NCI-H146 (cell line): Measurements from ENCODE around the gene RAB3IP.
A peak's percentile ranks its signal among the peaks of the same experiment; 100 is the strongest.

Source experiments
- DNase-seq: peaks from one replicate; lab custom pipeline; 2025; lab: John Stamatoyannopoulos, UW

Gene RAB3IP, protein sequence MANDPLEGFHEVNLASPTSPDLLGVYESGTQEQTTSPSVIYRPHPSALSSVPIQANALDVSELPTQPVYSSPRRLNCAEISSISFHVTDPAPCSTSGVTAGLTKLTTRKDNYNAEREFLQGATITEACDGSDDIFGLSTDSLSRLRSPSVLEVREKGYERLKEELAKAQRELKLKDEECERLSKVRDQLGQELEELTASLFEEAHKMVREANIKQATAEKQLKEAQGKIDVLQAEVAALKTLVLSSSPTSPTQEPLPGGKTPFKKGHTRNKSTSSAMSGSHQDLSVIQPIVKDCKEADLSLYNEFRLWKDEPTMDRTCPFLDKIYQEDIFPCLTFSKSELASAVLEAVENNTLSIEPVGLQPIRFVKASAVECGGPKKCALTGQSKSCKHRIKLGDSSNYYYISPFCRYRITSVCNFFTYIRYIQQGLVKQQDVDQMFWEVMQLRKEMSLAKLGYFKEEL

DNA sequence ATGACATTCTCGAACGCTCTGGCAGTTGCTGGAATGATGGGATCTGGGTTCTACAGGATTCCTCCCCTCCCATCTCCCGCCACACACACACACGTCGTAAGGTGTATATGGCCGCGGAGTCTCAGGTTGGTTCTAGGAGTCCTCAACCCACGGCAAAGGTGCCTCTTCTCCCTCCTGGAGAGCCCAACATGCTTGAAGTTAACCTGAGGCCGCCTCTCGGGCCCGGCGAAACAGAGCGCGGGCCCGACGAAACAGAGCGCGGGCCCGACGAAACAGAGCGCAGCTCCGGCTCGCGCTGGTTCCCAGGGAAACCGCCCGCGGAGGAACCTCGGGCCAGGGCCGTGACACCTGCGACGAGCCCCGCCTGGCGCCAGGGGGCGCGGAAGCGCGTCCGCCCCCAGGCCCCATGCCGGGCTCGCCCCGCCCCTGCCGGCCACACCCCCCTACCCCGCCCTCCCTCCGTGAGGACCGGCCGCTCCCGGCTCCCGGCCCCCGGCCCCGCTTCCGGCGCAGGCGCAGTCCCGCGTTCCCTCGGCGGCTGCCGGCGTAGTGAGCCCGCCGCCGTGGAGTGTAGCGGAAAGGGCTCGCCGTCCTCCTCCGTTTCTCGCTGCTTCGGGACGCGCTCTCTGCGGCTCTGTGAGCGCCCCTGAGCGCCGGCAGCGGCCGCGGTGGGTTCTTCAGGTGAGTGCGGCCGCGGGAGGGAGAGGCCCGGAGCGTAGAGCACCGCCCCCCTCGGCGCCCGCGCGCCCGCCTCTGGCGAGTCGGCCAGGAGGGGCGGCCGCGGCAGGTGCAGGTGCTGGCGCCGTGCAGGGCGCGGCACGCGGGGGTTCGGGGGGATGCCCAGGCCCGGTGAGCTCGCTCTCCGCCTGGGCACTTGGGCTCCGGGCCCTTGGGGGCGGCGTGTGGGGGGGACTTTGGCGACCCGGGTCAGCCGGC, at the start of gene RAB3IP:
Gene RAB3IP, plus strand, starts transcription at position 510 of the 936 bp plus-strand sequence. CDS start 16,549 bp downstream, outside the sequence.
- peak; percentile 88 for DNase-seq

DNA sequence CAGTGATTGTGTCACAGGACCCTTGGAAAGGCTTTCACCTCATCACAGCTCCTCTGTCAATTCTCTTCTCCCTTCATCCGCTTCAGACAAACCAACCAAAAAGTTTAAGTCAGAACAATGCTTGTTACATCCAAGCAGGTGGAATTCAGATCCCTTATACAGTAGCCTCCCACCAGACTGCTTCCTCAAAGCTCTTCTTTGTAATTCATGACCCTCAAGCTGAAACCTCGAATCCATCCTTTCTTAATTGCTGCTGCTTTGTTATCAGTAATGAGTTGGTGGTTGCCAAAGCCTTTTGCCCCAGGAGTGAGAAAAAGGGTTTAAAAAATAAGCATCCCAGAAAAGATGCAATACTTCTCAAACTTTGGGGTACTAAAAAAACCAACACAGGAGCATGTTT, 49.0 kb upstream of the RAB3IP start:
- DNase-seq: no peak

DNA sequence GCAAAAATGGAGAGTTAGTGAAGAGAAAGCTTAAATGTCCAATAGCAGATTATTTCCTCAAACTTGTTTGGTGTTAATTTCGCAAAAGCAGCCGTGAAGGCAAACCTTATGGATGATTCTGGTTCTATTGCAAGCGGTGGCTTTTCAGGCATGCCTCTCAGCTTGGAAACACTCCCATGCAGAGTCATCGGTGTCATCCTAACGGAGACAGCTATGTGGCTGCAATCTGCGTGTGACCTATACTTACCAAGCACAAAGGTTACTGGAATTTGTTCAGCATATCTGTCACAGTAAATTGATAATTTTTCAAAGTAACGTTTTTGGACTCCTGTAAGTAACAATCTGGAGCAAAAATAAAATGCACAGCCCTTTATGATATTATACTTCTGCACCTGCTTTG, 44.5 kb upstream of the RAB3IP start:
- DNase-seq: no peak

DNA sequence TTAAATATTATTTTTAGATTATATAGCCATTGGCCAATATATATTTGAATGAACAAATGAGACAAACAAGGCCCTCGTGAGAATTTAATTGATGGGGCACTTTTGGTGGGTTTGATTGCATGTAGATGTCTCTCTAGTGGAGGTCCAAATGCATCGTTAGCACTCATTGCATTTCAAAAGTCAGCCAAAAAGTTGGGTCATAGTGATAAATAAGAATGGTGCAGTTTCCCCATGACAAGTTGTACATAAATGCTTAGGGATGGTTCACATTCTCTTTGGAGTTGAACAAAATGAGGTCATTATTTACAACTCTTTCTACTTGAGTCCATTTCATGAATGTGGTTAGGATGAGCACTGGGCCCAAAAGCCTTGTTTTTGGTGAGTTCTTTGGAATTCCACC, 40.6 kb upstream of the RAB3IP start:
- no peak for DNase-seq

DNA sequence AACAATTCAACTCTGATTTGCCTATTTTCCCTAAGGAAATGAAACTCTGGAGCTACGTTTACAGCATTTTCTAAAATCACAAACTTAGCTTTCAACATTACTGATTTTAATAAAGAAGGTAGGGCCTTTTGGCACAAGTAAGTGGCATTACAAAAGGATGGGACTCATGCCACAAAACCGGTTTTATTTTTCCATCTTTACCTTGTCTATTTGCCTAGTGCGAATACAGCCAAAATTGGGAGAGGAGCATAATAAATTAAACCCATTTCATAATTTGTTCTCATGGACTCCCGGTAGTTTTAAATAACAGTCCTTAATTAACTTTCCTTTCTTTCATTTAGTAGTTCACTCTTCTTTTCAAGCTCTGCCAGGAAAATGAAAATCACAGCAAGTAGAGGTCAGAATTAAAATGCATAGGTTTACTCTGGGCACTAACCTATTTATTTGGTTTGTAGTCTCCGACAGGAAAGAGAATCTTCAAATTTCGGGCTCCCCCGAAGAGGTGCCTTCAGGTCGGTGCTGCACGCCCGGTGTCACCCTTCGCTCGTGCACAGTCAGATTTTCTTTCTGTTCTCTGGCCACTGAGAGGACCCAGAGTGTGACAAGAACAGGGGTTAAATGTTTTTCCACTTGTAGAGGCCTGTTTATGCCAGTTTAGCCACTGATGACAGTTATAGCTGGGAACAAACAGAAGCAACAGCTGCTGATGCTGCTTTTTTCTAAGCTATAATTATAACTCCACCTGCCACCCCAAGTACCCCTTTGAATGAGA, 39.7 kb upstream of the RAB3IP start, which contains the start of gene BEST3:
Gene BEST3, minus strand, starts transcription at position 535 of the 772 bp plus-strand sequence. CDS start 1,505 bp downstream, outside the sequence.
- peak; percentile 90 for DNase-seq

DNA sequence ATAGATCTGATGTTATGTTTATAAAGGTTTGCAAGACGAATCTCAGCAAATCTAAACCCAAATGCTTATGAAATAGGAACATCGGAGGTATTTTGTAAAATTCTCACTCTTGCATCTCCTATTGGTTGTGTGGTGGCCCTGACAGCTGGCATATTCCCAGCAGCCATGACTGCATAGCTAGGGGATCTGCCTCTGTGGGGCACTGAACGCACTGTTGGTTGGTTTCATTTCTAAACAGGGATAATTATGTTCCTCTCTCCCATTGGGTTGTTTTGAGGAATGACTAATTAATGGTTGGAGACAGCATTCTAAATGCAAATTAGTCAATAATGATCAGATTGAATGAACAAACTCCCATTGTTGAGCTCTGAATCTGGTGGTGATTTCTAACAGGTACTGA, 36.8 kb upstream of the RAB3IP start:
- peak; percentile 10 for DNase-seq

DNA sequence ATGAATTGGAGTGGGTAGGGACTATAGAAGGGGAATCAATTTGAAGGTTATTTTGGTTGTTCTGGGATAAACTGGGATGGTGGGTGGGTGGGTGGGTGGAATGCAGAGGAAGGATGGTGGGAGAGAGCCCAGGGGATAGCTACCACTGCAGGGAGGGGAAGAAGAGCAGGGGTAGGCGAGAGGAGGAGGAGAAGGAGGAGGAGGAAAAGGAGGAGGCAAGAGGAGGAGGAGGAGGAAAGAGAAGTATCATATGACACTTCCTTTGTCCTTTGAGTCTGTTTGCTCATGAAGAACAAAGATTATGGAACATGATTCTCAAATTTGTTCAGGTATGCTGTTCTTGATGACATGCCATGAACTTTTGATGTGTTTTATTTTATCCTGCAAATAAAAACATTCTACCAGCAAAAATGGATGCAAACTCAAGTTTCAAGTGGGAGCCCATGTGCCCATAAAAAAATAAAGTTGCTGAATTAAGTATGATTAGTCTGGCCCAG, 35.5 kb upstream of the RAB3IP start:
- no peak for DNase-seq

DNA sequence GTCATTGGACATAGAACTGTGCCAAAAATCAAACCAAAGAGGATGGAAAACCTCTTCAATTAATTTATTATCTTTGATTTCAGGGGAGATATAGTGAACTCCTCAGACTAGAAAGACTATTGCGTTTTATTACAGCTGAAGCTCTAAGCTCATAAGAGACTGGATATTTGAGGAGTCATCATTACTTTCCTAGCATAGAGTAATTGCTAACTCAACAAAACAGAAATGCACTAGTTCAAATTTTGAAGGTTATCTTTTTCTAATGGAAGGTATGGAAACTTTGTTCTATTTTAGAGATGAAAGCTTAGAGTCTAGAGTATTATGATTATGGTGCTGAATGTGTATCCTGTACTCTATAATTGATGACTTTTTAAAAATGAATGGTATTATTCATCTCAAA, 34.3 kb upstream of the RAB3IP start:
- no peak for DNase-seq

DNA sequence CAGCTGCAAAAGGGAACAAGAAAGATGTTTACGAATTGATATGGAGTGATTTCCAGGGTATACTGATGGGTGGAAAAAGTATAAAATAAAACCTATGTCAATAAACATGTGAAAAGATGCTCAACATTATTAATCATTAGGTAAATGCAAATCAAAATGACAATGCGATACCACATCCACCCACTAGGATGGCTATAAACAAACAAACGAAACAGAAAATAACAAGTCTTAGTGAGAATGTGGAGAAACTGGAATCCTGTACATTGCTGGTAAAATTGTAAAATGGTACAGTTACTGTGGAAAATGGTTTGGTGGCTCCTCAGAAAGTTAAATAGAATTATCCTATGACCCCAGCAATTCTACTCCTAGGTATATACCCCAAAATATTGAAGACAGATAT, 30.0 kb upstream of the RAB3IP start:
- DNase-seq: no peak

DNA sequence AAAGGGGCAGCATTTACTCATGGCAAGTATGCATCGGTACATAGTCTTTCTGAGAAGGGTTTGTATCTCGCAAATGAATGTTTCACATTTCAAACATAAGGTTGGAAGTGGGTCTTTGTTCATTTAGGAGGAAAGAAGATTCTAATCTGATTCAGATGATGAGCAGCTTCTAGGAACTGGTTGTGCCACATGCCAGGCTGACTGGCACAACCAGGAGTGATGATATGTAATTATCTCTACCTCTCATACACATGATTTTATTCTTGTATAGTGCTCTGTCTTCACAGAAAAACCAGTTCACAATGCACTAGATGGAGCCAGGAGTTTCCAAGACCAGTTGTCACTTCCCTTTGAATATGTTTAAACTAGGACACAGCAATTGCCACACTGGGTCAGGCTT, 25.8 kb upstream of the RAB3IP start:
- DNase-seq: no peak

DNA sequence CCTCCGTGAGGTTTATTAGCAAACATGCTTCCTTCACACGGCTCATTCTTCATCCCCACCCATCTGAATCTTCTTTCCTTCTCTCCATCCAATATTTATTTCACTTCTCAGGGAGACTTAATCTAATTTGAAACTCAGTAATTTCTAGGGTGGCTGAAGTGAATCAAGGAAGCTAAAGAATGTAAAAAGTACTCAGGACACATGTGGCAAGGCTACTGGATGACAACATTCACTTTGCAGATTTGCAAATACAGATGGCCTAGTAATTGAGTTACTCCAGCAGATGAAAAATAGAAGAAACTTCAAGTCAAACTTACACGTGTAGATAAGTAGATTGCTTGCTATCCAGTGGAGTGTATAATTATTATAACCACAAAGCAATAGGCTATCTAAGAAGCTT, 24.1 kb upstream of the RAB3IP start:
- no peak for DNase-seq

DNA sequence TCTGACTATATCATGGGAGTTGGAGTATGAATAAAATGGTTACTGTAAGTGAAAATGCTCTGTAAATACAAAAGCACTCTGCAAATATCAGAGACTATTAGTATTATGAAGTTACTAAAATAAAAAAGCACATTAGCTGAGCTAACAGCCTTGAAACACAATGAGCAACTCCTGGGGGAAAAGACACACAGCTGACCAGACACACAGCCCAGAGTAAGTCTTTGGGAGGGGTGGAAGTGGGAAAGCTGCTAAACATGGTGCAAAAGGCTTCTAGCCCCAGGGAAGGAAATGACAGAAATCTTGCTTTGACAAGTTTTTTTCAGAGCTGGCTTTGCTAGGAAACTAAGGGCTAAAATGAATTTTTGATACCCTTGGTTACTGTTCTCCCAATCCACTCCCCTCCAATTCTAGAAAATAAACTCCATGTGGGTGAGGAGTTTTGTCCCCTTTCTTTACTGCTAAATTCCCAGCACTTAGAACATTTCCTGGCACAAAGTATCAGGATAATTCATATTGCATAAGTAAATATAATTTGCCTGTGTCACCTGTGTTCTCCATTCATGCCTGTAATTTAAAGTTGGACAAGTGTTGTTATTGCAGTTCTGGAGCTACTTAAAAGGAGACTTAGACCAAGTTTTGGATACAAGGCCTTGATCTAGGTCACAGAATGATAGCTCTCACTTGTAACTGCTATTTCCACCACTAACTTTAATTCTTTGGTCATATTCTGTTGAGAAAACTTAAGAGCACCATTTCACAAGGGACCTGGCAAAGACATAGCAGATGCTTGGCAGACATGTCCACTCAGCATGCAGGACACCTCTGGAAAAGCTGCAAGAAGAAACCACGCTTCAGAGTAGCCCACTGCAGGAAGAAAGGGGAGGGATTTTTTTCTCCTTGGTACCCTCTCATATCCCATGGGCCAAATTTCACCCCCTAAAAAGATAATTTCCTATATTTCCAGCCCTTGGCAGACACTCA, 19.0 kb upstream of the RAB3IP start:
- DNase-seq: no peak

DNA sequence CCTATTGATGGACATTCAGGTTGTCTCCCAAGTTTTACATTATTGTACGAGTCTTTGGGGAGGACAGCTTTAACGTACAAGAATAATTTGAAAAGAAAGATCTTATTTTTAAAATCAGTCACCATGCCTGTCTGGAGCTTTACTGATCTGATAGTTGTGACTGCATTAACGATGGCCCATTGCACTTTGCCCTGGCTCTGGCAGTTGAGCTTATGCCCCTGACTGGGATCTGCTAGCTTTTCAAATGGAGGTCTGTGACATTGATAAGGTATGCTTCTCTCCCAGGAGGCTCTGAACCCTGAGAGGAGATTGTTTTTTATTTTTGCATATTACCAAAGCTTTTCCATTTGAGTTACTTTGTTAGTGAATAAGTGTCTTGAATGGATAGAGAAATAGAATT, 17.9 kb upstream of the RAB3IP start:
- no peak for DNase-seq

DNA sequence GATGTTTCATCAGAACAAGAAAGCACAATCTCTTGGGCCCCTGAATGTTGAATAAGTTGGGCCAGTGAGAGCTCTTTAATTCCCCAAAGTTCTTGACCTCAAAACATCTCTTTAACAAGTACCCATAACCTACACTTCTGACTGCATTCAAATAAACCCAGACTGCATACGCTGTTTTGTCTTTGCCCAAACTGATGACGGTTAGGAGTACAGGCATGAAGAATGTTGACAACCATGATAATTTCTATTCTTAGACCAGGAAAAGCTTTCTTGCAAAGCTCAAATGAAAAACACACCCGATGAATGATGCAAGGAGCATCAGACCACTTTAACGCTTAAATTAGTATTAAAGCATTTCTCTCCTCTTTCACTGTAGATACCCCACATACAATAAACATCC, 11.7 kb upstream of the RAB3IP start:
- no peak for DNase-seq

DNA sequence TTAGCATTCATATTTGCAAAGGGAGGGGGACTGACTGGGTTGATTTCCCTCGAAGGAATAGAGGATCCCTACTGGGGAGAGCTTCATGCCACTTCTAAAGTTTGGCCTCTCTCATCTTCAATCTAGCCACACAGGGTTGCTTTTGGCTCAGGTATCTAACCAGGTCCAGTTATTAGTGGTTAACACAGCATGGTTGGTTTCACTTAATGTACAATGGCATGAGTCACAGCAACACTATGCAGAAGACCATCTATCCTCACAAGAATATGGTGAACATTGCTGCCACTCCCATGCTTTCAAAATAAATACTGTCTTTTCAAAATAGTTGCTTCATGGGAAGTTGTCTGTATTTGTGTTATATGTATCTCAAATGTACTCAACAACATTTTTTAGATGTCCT, 6.6 kb upstream of the RAB3IP start:
- DNase-seq: no peak

DNA sequence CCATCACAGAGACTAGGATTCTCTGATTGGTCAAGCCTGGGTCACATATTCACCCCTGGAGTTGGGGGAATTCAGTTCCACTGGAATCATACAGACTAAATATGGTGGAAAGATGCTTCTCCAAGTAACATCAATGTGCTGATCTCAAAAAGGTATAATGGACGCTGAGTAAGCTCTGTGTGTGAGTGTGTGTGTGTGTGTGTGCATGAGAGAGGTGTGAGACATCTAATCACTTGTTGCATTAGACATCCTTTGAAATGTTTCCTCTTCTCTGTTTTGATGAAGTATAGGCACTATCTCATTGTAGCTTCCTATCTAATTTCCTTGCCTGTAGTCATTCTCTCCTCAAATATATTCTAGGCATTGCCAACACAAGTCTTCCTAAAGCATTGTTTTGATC, 5.0 kb upstream of the RAB3IP start:
- DNase-seq: no peak

DNA sequence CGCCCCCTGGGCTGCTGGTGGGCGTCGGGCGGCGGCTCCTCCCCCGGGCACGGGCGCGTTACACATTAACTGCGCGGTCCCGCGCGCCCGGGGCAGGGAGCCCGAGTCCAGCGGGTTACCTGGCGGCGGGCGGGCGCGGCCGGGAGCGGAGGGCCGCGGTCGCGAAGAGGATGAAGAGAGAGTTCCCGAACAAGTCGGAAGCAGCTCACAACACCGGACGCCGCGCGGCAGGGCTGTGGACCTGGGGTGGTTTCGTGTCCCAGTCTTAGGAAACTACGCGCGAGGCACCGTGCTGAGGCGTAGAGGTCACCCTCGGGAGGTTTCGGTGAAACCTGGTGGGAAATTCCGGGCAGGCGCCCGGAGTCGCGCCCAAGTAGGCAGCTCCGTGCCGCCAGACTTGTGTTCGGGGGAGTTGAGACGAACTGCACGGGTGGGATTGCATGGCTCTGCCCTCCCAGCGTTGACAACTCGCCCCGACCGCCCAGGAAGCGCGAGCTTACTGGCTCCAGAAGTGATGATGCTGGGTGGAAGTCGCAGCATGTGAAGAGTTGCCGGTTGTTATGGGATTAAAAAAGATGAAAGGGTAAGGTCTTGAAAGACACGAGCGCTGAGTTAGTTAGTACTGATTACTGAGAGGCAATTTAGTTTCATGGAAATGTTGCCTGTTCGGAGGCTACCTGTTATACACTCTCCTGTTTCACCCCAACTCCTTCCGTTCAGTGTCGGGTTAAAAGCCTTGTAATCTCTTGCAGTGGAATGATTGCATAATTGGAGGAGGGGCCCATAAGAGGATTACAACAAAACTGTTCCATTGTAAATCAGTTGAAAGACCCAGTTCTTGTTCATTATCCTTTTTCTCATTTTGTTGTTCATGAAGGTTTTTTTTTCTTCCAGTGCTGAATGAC, 879 bp downstream of the RAB3IP start:
- peak; percentile 78 for DNase-seq

DNA sequence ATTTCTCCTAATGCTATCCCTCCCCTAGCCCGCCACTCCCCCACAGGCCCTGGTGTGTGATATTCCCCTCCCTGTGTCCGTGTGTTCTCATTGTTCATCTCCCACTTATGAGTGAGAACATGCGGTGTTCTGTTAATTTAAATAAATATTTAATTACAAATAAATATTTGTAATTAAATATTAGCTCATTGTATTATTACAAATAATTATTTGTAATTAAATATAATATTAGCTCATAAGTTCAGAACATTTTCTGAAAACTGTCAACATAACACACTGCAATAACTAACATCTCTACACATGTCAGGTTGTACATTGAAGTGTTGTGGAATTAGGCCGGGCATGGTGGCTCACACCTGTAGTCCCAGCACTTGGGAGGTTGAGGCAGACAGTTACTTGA, 5.4 kb downstream of the RAB3IP start:
- no peak for DNase-seq

DNA sequence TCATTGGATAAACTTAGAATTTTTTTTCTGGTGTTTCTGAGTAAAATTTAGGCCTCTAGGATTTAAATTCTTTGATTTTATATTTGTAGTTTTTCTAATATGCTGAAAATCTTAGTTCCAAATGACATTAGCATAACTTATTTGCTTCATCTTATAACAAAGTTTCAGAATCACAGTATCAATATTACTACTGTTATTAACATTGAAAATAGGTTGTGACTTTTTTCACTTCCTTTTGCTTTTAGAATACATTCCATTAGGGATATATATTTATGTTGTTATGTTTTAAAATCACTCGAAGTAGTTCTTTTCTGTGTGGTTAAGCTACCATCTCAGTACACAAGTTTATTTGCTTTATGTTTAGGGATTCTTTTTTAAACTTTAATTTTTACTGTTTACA, 12.8 kb downstream of the RAB3IP start:
- DNase-seq: no peak

DNA sequence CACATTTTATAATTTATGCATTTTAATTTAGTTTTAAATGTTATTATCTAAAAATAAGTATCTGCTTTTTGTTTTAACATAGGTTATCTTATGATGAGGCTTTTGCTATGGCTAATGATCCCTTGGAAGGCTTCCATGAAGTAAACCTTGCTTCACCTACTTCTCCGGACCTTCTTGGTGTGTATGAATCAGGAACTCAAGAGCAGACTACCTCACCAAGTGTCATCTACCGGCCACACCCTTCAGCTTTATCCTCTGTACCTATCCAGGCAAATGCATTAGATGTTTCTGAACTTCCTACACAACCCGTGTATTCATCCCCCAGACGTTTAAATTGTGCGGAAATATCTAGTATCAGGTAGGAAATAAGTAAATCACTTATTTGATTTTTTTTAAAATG, 16.6 kb downstream of the RAB3IP start:
- DNase-seq: no peak
